ENCODE data around the gene APOO.

The APOO gene

DNA sequence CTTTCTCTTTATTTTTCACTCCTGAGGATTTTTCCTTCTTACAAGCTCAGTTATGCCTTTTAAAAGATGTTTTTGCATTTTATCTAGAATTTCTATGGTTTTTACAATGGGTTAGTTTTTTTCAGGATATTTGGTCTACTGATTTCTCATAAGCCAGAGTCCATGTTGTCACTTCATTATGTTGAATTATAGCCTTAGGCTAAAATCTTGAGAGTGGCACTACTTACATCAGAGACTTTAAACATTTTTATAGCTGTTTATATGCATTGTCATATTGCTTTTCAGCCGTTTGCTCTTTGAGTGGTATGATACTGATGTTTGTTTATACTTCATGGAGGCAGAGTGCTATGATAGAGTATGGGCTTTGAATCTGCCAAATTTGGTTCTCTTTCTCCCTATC, 36.5 kb upstream of the APOO start:
- H3K27ac ChIP-seq (ENCODE audit: low read depth, low read length): no peak overlapping the region
- no peak overlapping the region for H2AFZ ChIP-seq (ENCODE audit: low read depth, low read length, severe bottlenecking)
- H3K79me2 ChIP-seq (ENCODE audit: insufficient read depth, low read length): no peaks in the 10 kb centered on the region
- no peaks in the 10 kb centered on the region for H3K36me3 ChIP-seq (ENCODE audit: low read length)
- no peaks in the 10 kb centered on the region for H3K27me3 ChIP-seq (ENCODE audit: low read length)
- H3K4me2 ChIP-seq (ENCODE audit: low read depth, low read length, poor library complexity, severe bottlenecking): no peak overlapping the region
- H3K4me3 ChIP-seq (ENCODE audit: insufficient read depth, low read length, poor library complexity, severe bottlenecking): no peak overlapping the region
- H3K9me2 ChIP-seq (replicated peaks; ENCODE audit: insufficient read depth, low read length): no peaks in the 10 kb centered on the region
- H3F3A ChIP-seq (ENCODE audit: insufficient read depth): no peaks in the 10 kb centered on the region
- H3K9ac ChIP-seq (ENCODE audit: low read length): no peak overlapping the region
- TF ChIP-seq EZH2phosphoT487 (conservative IDR thresholded peaks at IDR 0.05; ENCODE audit: low read length): no peak
- TF ChIP-seq, protein P1, sequence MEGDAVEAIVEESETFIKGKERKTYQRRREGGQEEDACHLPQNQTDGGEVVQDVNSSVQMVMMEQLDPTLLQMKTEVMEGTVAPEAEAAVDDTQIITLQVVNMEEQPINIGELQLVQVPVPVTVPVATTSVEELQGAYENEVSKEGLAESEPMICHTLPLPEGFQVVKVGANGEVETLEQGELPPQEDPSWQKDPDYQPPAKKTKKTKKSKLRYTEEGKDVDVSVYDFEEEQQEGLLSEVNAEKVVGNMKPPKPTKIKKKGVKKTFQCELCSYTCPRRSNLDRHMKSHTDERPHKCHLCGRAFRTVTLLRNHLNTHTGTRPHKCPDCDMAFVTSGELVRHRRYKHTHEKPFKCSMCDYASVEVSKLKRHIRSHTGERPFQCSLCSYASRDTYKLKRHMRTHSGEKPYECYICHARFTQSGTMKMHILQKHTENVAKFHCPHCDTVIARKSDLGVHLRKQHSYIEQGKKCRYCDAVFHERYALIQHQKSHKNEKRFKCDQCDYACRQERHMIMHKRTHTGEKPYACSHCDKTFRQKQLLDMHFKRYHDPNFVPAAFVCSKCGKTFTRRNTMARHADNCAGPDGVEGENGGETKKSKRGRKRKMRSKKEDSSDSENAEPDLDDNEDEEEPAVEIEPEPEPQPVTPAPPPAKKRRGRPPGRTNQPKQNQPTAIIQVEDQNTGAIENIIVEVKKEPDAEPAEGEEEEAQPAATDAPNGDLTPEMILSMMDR (IDR thresholded peaks at IDR 0.05; ENCODE audit: insufficient read depth, low read length, poor library complexity, severe bottlenecking): no peak
- no peaks in the 10 kb centered on the region for H3K9me3 ChIP-seq (ENCODE audit: insufficient read depth, low read length)
- no peaks in the 10 kb centered on the region for H4K20me1 ChIP-seq (ENCODE audit: low read depth, low read length)

DNA sequence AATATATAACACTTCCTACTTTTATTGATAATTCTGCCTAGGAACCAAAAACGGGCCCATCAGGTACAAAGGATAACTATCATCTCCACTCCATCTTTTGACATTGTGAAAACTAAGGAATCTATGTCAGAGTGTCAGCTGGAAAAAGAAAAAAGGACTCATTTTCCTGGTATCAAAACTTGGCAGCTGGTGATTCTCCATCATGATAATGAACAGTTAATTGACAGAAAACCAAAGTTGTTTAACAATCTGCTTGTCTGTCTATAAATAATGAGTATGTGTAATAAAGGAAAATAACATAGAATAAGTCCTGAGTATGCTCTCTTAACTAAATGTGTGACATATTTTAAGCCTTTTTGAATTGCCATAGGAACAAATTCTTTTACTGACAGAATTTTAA, 31.5 kb upstream of the APOO start:
- H3K4me3 ChIP-seq (ENCODE audit: insufficient read depth, low read length, poor library complexity, severe bottlenecking): no peak overlapping the region
- H3K9ac ChIP-seq (ENCODE audit: low read length): no peak overlapping the region
- H3K27ac ChIP-seq (ENCODE audit: low read depth, low read length): no peak overlapping the region
- H3K4me2 ChIP-seq (ENCODE audit: low read depth, low read length, poor library complexity, severe bottlenecking): no peak overlapping the region
- TF ChIP-seq, protein P1 (IDR thresholded peaks at IDR 0.05; ENCODE audit: insufficient read depth, low read length, poor library complexity, severe bottlenecking): no peak
- no peak for TF ChIP-seq EZH2phosphoT487 (conservative IDR thresholded peaks at IDR 0.05; ENCODE audit: low read length)
- no peaks in the 10 kb centered on the region for H3K9me2 ChIP-seq (replicated peaks; ENCODE audit: insufficient read depth, low read length)
- H4K20me1 ChIP-seq (ENCODE audit: low read depth, low read length): no peaks in the 10 kb centered on the region
- H3K36me3 ChIP-seq (ENCODE audit: low read length): no peaks in the 10 kb centered on the region
- no peaks in the 10 kb centered on the region for H3K27me3 ChIP-seq (ENCODE audit: low read length)
- H2AFZ ChIP-seq (ENCODE audit: low read depth, low read length, severe bottlenecking): no peak overlapping the region
- no peaks in the 10 kb centered on the region for H3F3A ChIP-seq (ENCODE audit: insufficient read depth)
- H3K79me2 ChIP-seq (ENCODE audit: insufficient read depth, low read length): no peaks in the 10 kb centered on the region
- no peaks in the 10 kb centered on the region for H3K9me3 ChIP-seq (ENCODE audit: insufficient read depth, low read length)

DNA sequence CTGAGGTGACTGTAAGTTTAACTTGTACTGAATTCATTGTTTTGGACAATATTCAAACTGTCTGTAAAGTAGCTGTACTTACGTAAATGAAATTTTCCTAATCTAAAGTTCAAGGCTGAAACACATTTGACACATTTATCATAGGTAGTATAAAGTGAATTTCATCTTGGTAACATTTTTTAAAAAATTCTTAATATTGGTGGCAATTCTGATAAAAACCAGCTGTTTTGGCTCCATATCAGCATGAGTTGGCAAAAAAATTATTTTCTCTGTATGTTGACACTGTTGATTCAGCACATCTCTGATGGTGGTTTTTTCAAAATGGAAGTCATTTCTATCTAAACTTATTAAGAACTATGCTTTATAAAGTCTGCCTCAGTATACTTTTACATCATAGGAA, 31.0 kb upstream of the APOO start:
- H2AFZ ChIP-seq (ENCODE audit: low read depth, low read length, severe bottlenecking): no peak overlapping the region
- H3K4me3 ChIP-seq (ENCODE audit: insufficient read depth, low read length, poor library complexity, severe bottlenecking): no peak overlapping the region
- no peak overlapping the region for H3K27ac ChIP-seq (ENCODE audit: low read depth, low read length)
- no peak overlapping the region for H3K9ac ChIP-seq (ENCODE audit: low read length)
- no peaks in the 10 kb centered on the region for H3K9me2 ChIP-seq (replicated peaks; ENCODE audit: insufficient read depth, low read length)
- TF ChIP-seq, protein P1 (IDR thresholded peaks at IDR 0.05; ENCODE audit: insufficient read depth, low read length, poor library complexity, severe bottlenecking): no peak
- TF ChIP-seq EZH2phosphoT487 (conservative IDR thresholded peaks at IDR 0.05; ENCODE audit: low read length): no peak
- no peaks in the 10 kb centered on the region for H3K79me2 ChIP-seq (ENCODE audit: insufficient read depth, low read length)
- no peaks in the 10 kb centered on the region for H3K36me3 ChIP-seq (ENCODE audit: low read length)
- H3K27me3 ChIP-seq (ENCODE audit: low read length): no peaks in the 10 kb centered on the region
- H3K4me2 ChIP-seq (ENCODE audit: low read depth, low read length, poor library complexity, severe bottlenecking): no peak overlapping the region
- H3F3A ChIP-seq (ENCODE audit: insufficient read depth): no peaks in the 10 kb centered on the region
- no peaks in the 10 kb centered on the region for H4K20me1 ChIP-seq (ENCODE audit: low read depth, low read length)
- no peaks in the 10 kb centered on the region for H3K9me3 ChIP-seq (ENCODE audit: insufficient read depth, low read length)

All from SU-DHL-6 (cell line).